GM18505 (cell line): ENCODE results near the gene SMG5.

Experiments
- ATAC-seq: cut with Tn5 transposase; IDR thresholded peaks from one replicate; pipeline ENCODE4 v1.9.1; 2021; ENCODE audit not compliant: unreplicated experiment
- POLR2A ChIP-seq: IDR thresholded peaks from 4 replicates; pipeline ENCODE4 v1.6.1; 2011; ENCODE audit warnings: borderline replicate concordance; ENCODE audit not compliant: insufficient read depth, insufficient read length; ENCODE audit errors: extremely low read depth

SMG5 gene

DNA sequence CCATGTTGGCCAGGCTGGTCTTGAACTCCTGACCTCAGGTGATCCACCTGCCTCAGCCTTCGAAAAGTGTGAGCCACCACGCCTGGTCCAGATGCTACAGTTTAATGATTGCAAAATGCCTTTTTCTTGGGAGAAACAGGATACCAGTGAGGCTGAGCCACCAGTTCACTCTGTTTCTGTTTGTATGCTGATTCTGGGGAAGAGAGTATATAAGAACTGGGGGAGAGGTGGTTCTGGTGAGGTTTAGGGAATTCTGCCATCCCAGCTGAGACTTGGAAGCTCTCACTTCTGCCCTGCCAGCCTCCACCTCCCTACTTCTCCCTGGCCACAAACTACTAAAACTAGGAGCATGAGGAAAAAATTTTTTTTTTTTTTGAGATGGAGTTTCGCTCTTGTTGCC is 77.9 kb downstream of the SMG5 start:
- no peak for TF ChIP-seq POLR2A
- ATAC-seq: no peak

GRCh38 chr1:156203331-156203730 is 79.3 kb downstream of the SMG5 start:
- no peak for ATAC-seq
- no peak for TF ChIP-seq POLR2A

GRCh38 chr1:156200044-156200443 is 82.6 kb downstream of the SMG5 start:
- TF ChIP-seq POLR2A: no peak
- ATAC-seq: no peak
